ENCODE data around the gene TERT. TPM values are rescaled to one million over a fixed set of nuclear protein-coding genes. Genes with fewer than 3 reads are reported as not detected.
A peak's percentile ranks its signal among the peaks of the same experiment; 100 is the strongest.
"Not testable (repeated sequence)": the region's sequence is repeated elsewhere in the genome, so short reads cannot be mapped to it uniquely, and the experiment has no call there.

TERT gene
- total RNA-seq, 3 donors from 2014 or later, result under 0.01 TPM; not detected in 2

DNA sequence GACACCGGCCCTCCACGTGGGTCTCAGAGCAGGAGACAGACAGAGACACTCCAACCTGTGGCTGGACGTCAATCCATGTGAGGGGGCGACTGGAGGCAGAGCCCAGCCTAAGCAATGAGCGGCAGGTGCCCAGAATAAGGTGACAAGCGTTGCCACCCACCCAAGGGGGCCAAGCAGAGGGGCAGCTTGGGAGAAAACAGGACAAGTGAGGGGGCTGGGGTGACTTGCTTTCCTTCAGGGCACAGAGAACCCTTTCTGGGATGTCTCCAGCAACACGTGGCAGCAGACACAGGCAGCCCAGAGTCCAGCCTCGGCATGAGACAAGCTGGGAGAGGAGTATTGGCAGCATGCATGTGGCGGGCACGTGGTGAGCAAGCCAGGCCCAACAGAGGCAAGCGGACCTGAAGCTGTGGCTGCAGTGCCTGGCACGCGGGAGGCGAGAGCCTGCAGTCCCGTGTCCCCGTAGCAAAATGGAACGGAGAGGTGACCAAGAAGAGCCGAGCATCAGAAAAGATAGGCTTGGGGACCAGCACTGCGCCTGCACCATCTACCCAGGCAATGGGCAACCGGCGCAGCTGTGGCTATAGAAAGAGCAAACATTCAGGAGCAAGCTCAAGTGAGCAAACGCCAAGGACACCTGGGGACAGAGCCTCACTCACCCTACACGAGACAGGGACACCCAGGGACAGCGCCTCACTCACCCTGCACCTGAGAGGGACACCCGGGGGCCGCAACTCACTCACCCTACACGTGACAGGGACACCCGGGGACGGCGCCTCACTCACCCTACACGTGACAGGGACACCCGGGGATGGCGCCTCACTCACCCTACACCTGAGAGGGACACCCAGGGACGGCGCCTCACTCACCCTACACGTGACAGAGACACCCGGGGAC lies 6.2 kb downstream of the TERT start:
- intact Hi-C loops (cut with DNase I; ENCODE audit: low total_unique reads), result no loop called here
- Histone ChIP-seq H3K27ac (no peak overlapping the region), H3K9me3 (peaks cover 3 to 4% of the 10 kb centered on the region in 2 donors), H3K27me3 (peaks cover 0 to 20% of the 10 kb centered on the region in 2 donors), H3K4me3 (no peak overlapping the region), H3K36me3 (no peaks in the 10 kb centered on the region), H3K4me1 (no peaks in the 10 kb centered on the region)
- peak in 1 of 2 donors; percentile 43 for DNase-seq (ENCODE audit: low spot score in 2 of 2)
- no peak for TF ChIP-seq POLR2A (IDR thresholded peaks at IDR 0.05)
- no peak for TF ChIP-seq CTCF (IDR thresholded peaks at IDR 0.05)
- no peak for TF ChIP-seq POLR2AphosphoS5 (IDR thresholded peaks at IDR 0.05)

GRCh38 chr5:1285883-1286291 lies 9.0 kb downstream of the TERT start:
- TF ChIP-seq POLR2AphosphoS5 (IDR thresholded peaks at IDR 0.05), result no peak
- no peak for TF ChIP-seq CTCF (IDR thresholded peaks at IDR 0.05)
- TF ChIP-seq POLR2A (IDR thresholded peaks at IDR 0.05), result no peak
- H3K4me1 ChIP-seq, result no peaks in the 10 kb centered on the region
- H3K27me3 ChIP-seq, result no peaks in the 10 kb centered on the region
- peaks cover 3 to 4% of the 10 kb centered on the region in 2 donors for H3K9me3 ChIP-seq
- H3K4me3 ChIP-seq, result no peak overlapping the region
- peak in 1 of 2 donors; percentile 51 for DNase-seq (ENCODE audit: low spot score in 2 of 2)
- H3K36me3 ChIP-seq, result no peaks in the 10 kb centered on the region
- intact Hi-C loops (cut with DNase I; ENCODE audit: low total_unique reads), result no loop called here
- no peak overlapping the region for H3K27ac ChIP-seq

DNA sequence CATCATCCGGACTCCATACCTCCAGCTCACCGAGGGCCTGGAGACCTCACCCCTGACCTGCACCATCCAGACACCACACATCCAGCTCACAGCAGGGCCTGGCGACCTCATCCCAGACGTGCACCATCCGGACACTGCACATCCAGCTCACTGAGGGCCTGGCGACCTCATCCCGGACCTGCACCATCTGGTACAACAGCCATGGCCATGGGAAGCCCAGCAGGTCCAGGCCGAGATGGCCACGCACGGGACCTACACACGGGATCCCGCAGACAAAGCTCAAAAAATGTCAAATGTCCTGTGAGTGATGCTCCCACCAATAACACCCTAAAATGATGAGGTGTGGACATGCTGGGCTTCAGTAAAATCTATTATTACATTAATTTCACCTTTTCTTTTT lies 9.7 kb downstream of the TERT start:
- H3K4me1 ChIP-seq, result no peaks in the 10 kb centered on the region
- H3K27me3 ChIP-seq, result no peaks in the 10 kb centered on the region
- H3K9me3 ChIP-seq, result peaks cover 3 to 4% of the 10 kb centered on the region in 2 donors
- TF ChIP-seq POLR2A (IDR thresholded peaks at IDR 0.05), result no peak
- TF ChIP-seq POLR2AphosphoS5 (IDR thresholded peaks at IDR 0.05), result no peak
- no peak for TF ChIP-seq CTCF (IDR thresholded peaks at IDR 0.05)
- H3K36me3 ChIP-seq, result no peaks in the 10 kb centered on the region
- H3K27ac ChIP-seq, result no peak overlapping the region
- H3K4me3 ChIP-seq, result no peak overlapping the region
- DNase-seq (ENCODE audit: low spot score in 2 of 2), result no peak
- intact Hi-C loops (cut with DNase I; ENCODE audit: low total_unique reads), result no loop called here

- intact Hi-C loops (cut with DNase I; ENCODE audit: low total_unique reads); H3K9me3 ChIP-seq; H3K4me1 ChIP-seq; H3K4me3 ChIP-seq; H3K27ac ChIP-seq; H3K27me3 ChIP-seq; DNase-seq (ENCODE audit: low spot score in 2 of 2); H3K36me3 ChIP-seq: not testable (repeated sequence)
These were observed 10.4 kb downstream of the TERT start for GRCh38 chr5:1284336-1284970.

GRCh38 chr5:1283729-1284041 lies 11.2 kb downstream of the TERT start:
- DNase-seq (ENCODE audit: low spot score in 2 of 2); H3K27ac ChIP-seq; H3K36me3 ChIP-seq; H3K27me3 ChIP-seq; H3K4me1 ChIP-seq; intact Hi-C loops (cut with DNase I; ENCODE audit: low total_unique reads); H3K4me3 ChIP-seq: not testable (repeated sequence)
- H3K9me3 ChIP-seq, result peaks cover 12 to 15% of the 10 kb centered on the region in 2 donors

GRCh38 chr5:1282993-1283728 lies 11.7 kb downstream of the TERT start:
- H3K27ac ChIP-seq; H3K4me1 ChIP-seq; H3K27me3 ChIP-seq; intact Hi-C loops (cut with DNase I; ENCODE audit: low total_unique reads); H3K36me3 ChIP-seq; H3K4me3 ChIP-seq: not testable (repeated sequence)
- DNase-seq (ENCODE audit: low spot score in 2 of 2), result peak in 1 of 2 donors; percentile 47
- peaks cover 11 to 17% of the 10 kb centered on the region in 2 donors for H3K9me3 ChIP-seq

Data from breast epithelium (tissue), 4 donors.